Measurements from ENCODE around the gene TMEM121B. TPM values are rescaled to one million over a fixed set of nuclear protein-coding genes. Genes with fewer than 3 reads are reported as not detected.

Gene TMEM121B
- total RNA-seq, 6 experiments from 2014 or later = 0.05 to 0.33 (median 0.19) TPM

GRCh38 chr22:17116572-17117330, 4.4 kb downstream of the TMEM121B start:
- 35% methylated on average over 6 of the region's 6 CpGs for WGBS (ENCODE audit: insufficient coverage, low coverage, low lambda C conversion rate, missing lambda C conversion rate)
- no peak for DNase-seq
- no peak for ATAC-seq

GRCh38 chr22:17115945-17116565, 5.1 kb downstream of the TMEM121B start:
- no peaks in the 10 kb centered on the region for H3K36me3 ChIP-seq
- H3K9me3 ChIP-seq = no peaks in the 10 kb centered on the region
- DNase-seq (no peak), ATAC-seq (no peak)
- TF ChIP-seq, protein P1, sequence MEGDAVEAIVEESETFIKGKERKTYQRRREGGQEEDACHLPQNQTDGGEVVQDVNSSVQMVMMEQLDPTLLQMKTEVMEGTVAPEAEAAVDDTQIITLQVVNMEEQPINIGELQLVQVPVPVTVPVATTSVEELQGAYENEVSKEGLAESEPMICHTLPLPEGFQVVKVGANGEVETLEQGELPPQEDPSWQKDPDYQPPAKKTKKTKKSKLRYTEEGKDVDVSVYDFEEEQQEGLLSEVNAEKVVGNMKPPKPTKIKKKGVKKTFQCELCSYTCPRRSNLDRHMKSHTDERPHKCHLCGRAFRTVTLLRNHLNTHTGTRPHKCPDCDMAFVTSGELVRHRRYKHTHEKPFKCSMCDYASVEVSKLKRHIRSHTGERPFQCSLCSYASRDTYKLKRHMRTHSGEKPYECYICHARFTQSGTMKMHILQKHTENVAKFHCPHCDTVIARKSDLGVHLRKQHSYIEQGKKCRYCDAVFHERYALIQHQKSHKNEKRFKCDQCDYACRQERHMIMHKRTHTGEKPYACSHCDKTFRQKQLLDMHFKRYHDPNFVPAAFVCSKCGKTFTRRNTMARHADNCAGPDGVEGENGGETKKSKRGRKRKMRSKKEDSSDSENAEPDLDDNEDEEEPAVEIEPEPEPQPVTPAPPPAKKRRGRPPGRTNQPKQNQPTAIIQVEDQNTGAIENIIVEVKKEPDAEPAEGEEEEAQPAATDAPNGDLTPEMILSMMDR (IDR thresholded peaks at IDR 0.05) = no peak
- TF ChIP-seq POLR2A (IDR thresholded peaks at IDR 0.05) = no peak
- peaks cover 0 to 3% (median 0%) of the 10 kb centered on the region in 4 donors for H3K4me1 ChIP-seq
- no peak overlapping the region for H3K4me3 ChIP-seq
- intact Hi-C loops (cut with DNase I) = no loop called here
- H3K27ac ChIP-seq = no peak overlapping the region
- H3K27me3 ChIP-seq = no peaks in the 10 kb centered on the region
- WGBS (ENCODE audit: insufficient coverage, low coverage, low lambda C conversion rate, missing lambda C conversion rate) = 42% methylated on average over 5 of the region's 5 CpGs

More at GRCh38 chr22:17116572-17117330, 4.4 kb downstream of the TMEM121B start:
- intact Hi-C loops (cut with DNase I) = no loop called here
- H3K4me1 ChIP-seq = peaks cover 0 to 3% (median 0%) of the 10 kb centered on the region in 4 donors
- no peaks in the 10 kb centered on the region for H3K9me3 ChIP-seq
- H3K4me3 ChIP-seq = no peak overlapping the region
- no peak overlapping the region for H3K27ac ChIP-seq
- TF ChIP-seq, protein P1 (IDR thresholded peaks at IDR 0.05) = no peak
- no peak for TF ChIP-seq POLR2A (IDR thresholded peaks at IDR 0.05)
- no peaks in the 10 kb centered on the region for H3K27me3 ChIP-seq
- no peaks in the 10 kb centered on the region for H3K36me3 ChIP-seq

- no peak for DNase-seq
- no peaks in the 10 kb centered on the region for H3K4me1 ChIP-seq
- intact Hi-C loops (cut with DNase I) = no loop called here
- H3K27me3 ChIP-seq = no peaks in the 10 kb centered on the region
- ATAC-seq = no peak
- WGBS (ENCODE audit: insufficient coverage, low coverage, low lambda C conversion rate, missing lambda C conversion rate) = 55% methylated on average over 3 of the region's 4 CpGs
- no peaks in the 10 kb centered on the region for H3K9me3 ChIP-seq
- H3K36me3 ChIP-seq = no peaks in the 10 kb centered on the region
- no peak overlapping the region for H3K27ac ChIP-seq
- no peak for TF ChIP-seq POLR2A (IDR thresholded peaks at IDR 0.05)
- TF ChIP-seq, protein P1 (IDR thresholded peaks at IDR 0.05) = no peak
- no peak overlapping the region for H3K4me3 ChIP-seq
These were observed 5.9 kb downstream of the TMEM121B start for GRCh38 chr22:17115236-17115635.

- peaks cover 0 to 2% (median 0%) of the 10 kb centered on the region in 4 donors for H3K36me3 ChIP-seq
- H3K4me3 ChIP-seq = no peak overlapping the region
- DNase-seq (no peak), ATAC-seq (no peak)
- TF ChIP-seq POLR2A (IDR thresholded peaks at IDR 0.05) = no peak
- TF ChIP-seq, protein P1 (IDR thresholded peaks at IDR 0.05) = no peak
- WGBS (ENCODE audit: insufficient coverage, low coverage, low lambda C conversion rate, missing lambda C conversion rate) = 83% methylated on average over 2 of the region's 9 CpGs
- no peaks in the 10 kb centered on the region for H3K27me3 ChIP-seq
- H3K27ac ChIP-seq = no peak overlapping the region
- H3K9me3 ChIP-seq = no peaks in the 10 kb centered on the region
- intact Hi-C loops (cut with DNase I) = no loop called here
- H3K4me1 ChIP-seq = no peaks in the 10 kb centered on the region
These were observed 6.3 kb downstream of the TMEM121B start for GRCh38 chr22:17114898-17115235.

Data from right lobe of liver (tissue), 6 donors.